HL-60 (cell line): Measurements from ENCODE around the gene MINDY3.

ENCODE experiments used
- DNase-seq, 2 experiments: peaks; one replicate each; pipeline ENCODE4 v3.0.0-alpha.2; 2010 to 2020; ENCODE audit warnings: low read depth in 1 of 2, low spot score in 1 of 2
- H3K27ac ChIP-seq: fragments of 250-450 bp; sonication (Bioruptor Pico); replicated peaks from 2 replicates; pipeline ENCODE4 v1.5.1; 2020; ENCODE audit warnings: mild to moderate bottlenecking, moderate library complexity
- H3K27me3 ChIP-seq: fragments of 250-450 bp; sonication (Bioruptor Pico); 2 replicates; pipeline ENCODE4 v1.5.1; 2021; ENCODE audit warnings: mild to moderate bottlenecking, moderate library complexity; ENCODE audit not compliant: insufficient read depth, poor library complexity, severe bottlenecking
- H3K4me3 ChIP-seq: replicated peaks from 2 replicates; pipeline ENCODE4 v1.5.1; 2011; ENCODE audit warnings: mild to moderate bottlenecking, control low read depth, low read length; ENCODE audit not compliant: insufficient read depth
- GABPA ChIP-seq: IDR thresholded peaks from 2 replicates; pipeline ENCODE4 v1.6.1; 2012; ENCODE audit warnings: low read depth
- POLR2AphosphoS5 ChIP-seq: IDR thresholded peaks from 2 replicates; pipeline ENCODE4 v1.6.1; 2012; ENCODE audit warnings: low read depth
- SPI1 ChIP-seq: IDR thresholded peaks from 2 replicates; pipeline ENCODE4 v1.6.1; 2012; ENCODE audit warnings: low read depth, mild to moderate bottlenecking, borderline replicate concordance
- TF ChIP-seq, protein P1 (sequence below): IDR thresholded peaks from 2 replicates; pipeline ENCODE4 v1.6.1; 2012; ENCODE audit warnings: low read depth; ENCODE audit not compliant: insufficient replicate concordance
- TF ChIP-seq, protein P2 (sequence below): IDR thresholded peaks from one replicate; pipeline ENCODE4 v1.5.1; 2011; ENCODE audit warnings: low read length, control low read depth, inconsistent platforms; ENCODE audit not compliant: insufficient read depth

Gene MINDY3

DNA sequence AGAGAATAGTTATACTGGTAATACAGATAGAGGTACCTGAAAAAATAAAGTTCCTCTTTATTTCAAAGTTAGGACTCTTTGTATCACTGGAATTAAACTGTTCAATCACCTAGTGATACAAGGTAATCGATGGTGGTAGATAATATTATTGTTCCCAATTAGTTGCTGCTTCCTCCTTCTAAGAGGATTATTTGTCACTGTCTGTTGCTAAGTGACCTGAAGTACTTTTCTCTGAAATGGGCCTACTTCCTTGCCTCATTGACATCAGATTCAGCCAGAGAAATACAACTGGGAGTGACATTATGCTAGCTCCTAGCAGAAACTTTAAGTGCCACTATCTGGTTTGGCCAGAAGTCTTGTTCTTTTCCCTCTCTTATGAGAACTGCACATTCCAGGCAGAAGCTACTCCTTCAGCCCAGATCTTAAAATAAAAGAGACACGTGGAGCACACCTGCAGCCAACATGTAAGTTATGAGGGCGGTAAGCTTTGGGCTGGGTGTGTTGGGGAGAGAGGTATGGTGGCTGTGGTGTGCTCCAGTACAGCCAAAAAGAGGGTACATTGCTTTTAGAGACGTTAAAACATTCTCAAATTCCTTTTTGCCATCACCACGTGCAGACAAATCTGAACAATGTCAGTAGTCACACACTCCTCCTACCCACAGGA, 54.8 kb downstream of the MINDY3 start:
- no peak overlapping the region for H3K4me3 ChIP-seq
- no peaks in the 10 kb centered on the region for H3K27me3 ChIP-seq
- DNase-seq = no peak
- no peak overlapping the region for H3K27ac ChIP-seq
- TF ChIP-seq, protein P1, sequence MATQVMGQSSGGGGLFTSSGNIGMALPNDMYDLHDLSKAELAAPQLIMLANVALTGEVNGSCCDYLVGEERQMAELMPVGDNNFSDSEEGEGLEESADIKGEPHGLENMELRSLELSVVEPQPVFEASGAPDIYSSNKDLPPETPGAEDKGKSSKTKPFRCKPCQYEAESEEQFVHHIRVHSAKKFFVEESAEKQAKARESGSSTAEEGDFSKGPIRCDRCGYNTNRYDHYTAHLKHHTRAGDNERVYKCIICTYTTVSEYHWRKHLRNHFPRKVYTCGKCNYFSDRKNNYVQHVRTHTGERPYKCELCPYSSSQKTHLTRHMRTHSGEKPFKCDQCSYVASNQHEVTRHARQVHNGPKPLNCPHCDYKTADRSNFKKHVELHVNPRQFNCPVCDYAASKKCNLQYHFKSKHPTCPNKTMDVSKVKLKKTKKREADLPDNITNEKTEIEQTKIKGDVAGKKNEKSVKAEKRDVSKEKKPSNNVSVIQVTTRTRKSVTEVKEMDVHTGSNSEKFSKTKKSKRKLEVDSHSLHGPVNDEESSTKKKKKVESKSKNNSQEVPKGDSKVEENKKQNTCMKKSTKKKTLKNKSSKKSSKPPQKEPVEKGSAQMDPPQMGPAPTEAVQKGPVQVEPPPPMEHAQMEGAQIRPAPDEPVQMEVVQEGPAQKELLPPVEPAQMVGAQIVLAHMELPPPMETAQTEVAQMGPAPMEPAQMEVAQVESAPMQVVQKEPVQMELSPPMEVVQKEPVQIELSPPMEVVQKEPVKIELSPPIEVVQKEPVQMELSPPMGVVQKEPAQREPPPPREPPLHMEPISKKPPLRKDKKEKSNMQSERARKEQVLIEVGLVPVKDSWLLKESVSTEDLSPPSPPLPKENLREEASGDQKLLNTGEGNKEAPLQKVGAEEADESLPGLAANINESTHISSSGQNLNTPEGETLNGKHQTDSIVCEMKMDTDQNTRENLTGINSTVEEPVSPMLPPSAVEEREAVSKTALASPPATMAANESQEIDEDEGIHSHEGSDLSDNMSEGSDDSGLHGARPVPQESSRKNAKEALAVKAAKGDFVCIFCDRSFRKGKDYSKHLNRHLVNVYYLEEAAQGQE = no peak
- TF ChIP-seq SPI1 (no peak), POLR2AphosphoS5 (no peak), GABPA (no peak)
- TF ChIP-seq, protein P2, sequence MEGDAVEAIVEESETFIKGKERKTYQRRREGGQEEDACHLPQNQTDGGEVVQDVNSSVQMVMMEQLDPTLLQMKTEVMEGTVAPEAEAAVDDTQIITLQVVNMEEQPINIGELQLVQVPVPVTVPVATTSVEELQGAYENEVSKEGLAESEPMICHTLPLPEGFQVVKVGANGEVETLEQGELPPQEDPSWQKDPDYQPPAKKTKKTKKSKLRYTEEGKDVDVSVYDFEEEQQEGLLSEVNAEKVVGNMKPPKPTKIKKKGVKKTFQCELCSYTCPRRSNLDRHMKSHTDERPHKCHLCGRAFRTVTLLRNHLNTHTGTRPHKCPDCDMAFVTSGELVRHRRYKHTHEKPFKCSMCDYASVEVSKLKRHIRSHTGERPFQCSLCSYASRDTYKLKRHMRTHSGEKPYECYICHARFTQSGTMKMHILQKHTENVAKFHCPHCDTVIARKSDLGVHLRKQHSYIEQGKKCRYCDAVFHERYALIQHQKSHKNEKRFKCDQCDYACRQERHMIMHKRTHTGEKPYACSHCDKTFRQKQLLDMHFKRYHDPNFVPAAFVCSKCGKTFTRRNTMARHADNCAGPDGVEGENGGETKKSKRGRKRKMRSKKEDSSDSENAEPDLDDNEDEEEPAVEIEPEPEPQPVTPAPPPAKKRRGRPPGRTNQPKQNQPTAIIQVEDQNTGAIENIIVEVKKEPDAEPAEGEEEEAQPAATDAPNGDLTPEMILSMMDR = no peak

DNA sequence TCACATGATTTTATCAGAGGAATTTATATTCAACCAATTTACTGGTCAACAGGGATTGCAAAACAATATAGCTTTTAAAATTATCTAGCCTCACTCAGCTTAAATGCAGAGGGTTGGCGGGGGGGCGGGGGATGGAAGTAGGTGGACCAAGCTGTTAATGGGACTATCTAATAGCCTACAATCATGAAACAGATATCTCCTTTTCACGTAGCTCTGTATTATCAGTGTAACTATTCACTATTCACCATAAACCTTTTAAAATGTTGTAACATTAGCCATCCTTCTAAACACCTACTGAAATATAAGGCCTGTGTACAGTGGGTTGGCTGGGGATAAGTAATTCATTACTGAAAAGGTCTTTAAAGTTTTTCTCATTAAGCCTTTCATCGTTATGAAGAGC, 56.2 kb downstream of the MINDY3 start:
- Histone ChIP-seq H3K4me3 (no peak overlapping the region), H3K27me3 (no peaks in the 10 kb centered on the region), H3K27ac (no peak overlapping the region)
- TF ChIP-seq, protein P2 = no peak
- TF ChIP-seq GABPA (no peak), POLR2AphosphoS5 (no peak), SPI1 (no peak)
- TF ChIP-seq, protein P1 = no peak
- no peak for DNase-seq

DNA sequence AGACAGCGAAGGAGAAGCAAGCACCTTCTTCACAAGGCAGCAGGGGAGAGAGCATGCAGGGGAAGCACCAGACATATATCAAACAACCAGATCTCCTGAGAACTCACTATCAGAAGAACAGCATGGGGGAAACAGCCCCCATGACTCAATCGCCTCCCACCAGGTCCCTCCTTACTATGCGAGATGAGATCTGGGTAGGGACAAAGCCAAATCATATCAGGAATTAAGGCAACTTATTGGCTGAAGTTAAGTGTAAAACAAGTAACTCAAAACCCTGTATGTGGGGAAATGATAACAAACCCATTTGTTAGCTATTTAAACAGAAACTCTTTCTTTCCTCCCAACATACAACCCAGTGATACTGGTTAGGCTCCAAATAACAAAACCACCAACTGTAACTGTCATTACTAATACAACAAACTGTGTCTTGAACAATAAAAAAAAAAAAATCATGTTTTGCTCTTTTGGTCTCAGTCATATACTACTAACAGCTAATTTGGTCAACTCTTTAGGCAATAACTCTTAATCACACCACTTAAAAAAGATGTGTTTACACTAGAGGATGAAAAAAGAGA, 57.8 kb downstream of the MINDY3 start:
- Histone ChIP-seq H3K4me3 (no peak overlapping the region), H3K27me3 (no peaks in the 10 kb centered on the region), H3K27ac (no peak overlapping the region)
- DNase-seq = no peak
- no peak for TF ChIP-seq POLR2AphosphoS5
- TF ChIP-seq GABPA = no peak
- TF ChIP-seq SPI1 = no peak
- TF ChIP-seq, protein P2 = no peak
- TF ChIP-seq, protein P1 = no peak
